DND-41 (cell line): ENCODE results near the gene PLXNA4.

ENCODE experiments used
- ATAC-seq: fragments of 200-7000 bp; cut with Tn5 transposase; 3 replicates; pipeline ENCODE4 v1.9.1; 2021; ENCODE audit warnings: low read depth; ENCODE audit not compliant: insufficient read depth
- DNase-seq: peaks from one replicate; pipeline ENCODE4 v3.0.0-alpha.2; 2020
- H2AFZ ChIP-seq: 2 replicates; pipeline ENCODE4 v1.6.0; 2012; ENCODE audit warnings: low read depth, low read length
- H3K27ac ChIP-seq: 2 replicates; pipeline ENCODE4 v1.5.1; 2012; ENCODE audit warnings: low read length, inconsistent platforms
- H3K27me3 ChIP-seq: fragments of 200-600 bp; sonication (generic); 2 replicates; pipeline ENCODE4 v1.6.0; 2012; ENCODE audit warnings: low read length, mild to moderate bottlenecking, inconsistent platforms; ENCODE audit not compliant: insufficient read depth, poor library complexity
- H3K36me3 ChIP-seq: 2 replicates; pipeline ENCODE4 v1.5.1; 2012; ENCODE audit warnings: low read length, inconsistent platforms; ENCODE audit not compliant: insufficient read depth
- H3K4me1 ChIP-seq: 2 replicates; pipeline ENCODE4 v1.5.1; 2012; ENCODE audit warnings: mild to moderate bottlenecking, low read length; ENCODE audit not compliant: insufficient read depth
- H3K4me2 ChIP-seq: 2 replicates; pipeline ENCODE4 v1.6.0; 2012; ENCODE audit warnings: mild to moderate bottlenecking, moderate library complexity, low read length, inconsistent platforms; ENCODE audit not compliant: insufficient read depth
- H3K4me3 ChIP-seq, 2 experiments: fragments of 200-600 bp in 1 of 2; shearing (Covaris generic) in 1 of 2; 2 replicates each; pipeline ENCODE4 v1.5.1; 2012 to 2016; ENCODE audit warnings: inconsistent platforms in 2 of 2, low read length in 2 of 2, mild to moderate bottlenecking in 2 of 2, low read depth in 1 of 2, moderate library complexity in 1 of 2
- H3K79me2 ChIP-seq: 2 replicates; pipeline ENCODE4 v1.6.0; 2012; ENCODE audit warnings: low read length, inconsistent platforms; ENCODE audit not compliant: insufficient read depth
- H3K9ac ChIP-seq: 2 replicates; pipeline ENCODE4 v1.6.0; 2012; ENCODE audit warnings: low read depth, mild to moderate bottlenecking, inconsistent platforms, low read length, moderate library complexity
- H3K9me3 ChIP-seq: 2 replicates; pipeline ENCODE4 v1.5.1; 2012; ENCODE audit warnings: low read length, moderate library complexity, mild to moderate bottlenecking, inconsistent platforms; ENCODE audit not compliant: insufficient read depth, severe bottlenecking
- H4K20me1 ChIP-seq: 2 replicates; pipeline ENCODE4 v1.6.0; 2012; ENCODE audit warnings: low read length; ENCODE audit not compliant: insufficient read depth
- CTCF ChIP-seq: IDR thresholded peaks from 2 replicates; pipeline ENCODE4 v1.5.1; 2012; ENCODE audit warnings: borderline replicate concordance, low read length, moderate library complexity, mild to moderate bottlenecking; ENCODE audit not compliant: poor library complexity, severe bottlenecking; ENCODE audit errors: extremely low read depth
- EZH2 ChIP-seq: IDR thresholded peaks from 3 replicates; pipeline ENCODE4 v1.6.1; 2012; ENCODE audit warnings: borderline replicate concordance, low read depth, mild to moderate bottlenecking, moderate library complexity, low read length, inconsistent platforms; ENCODE audit not compliant: severe bottlenecking

PLXNA4 gene

GRCh38 chr7:132557489-132558044 is 18.7 kb downstream of the PLXNA4 start:
- peaks cover 19% of the 10 kb centered on the region for H3K27me3 ChIP-seq
- peak overlapping the region; percentile 26; the same call in 1 of the 2 replicates for H3K4me2 ChIP-seq
- no peaks in the 10 kb centered on the region for H3K4me1 ChIP-seq
- H3K9me3 ChIP-seq: no peaks in the 10 kb centered on the region
- no peak for DNase-seq
- 0 out of 3 replicates have a peak, but pooled peaks have one; percentile 7 for ATAC-seq
- no peaks in the 10 kb centered on the region for H3K79me2 ChIP-seq
- no peaks in the 10 kb centered on the region for H4K20me1 ChIP-seq
- TF ChIP-seq CTCF: peak; percentile 24
- no peak for TF ChIP-seq EZH2
- H2AFZ ChIP-seq: no peak overlapping the region
- H3K27ac ChIP-seq: no peak overlapping the region
- H3K9ac ChIP-seq: no peak overlapping the region
- H3K4me3 ChIP-seq: no peak overlapping the region
- no peaks in the 10 kb centered on the region for H3K36me3 ChIP-seq

GRCh38 chr7:132554446-132554845 is 21.8 kb downstream of the PLXNA4 start:
- no peak for DNase-seq
- Histone ChIP-seq H3K4me3 (no peak overlapping the region), H3K27ac (no peak overlapping the region), H3K4me2 (no peak overlapping the region), H3K9me3 (peaks cover 13% of the 10 kb centered on the region), H2AFZ (no peak overlapping the region), H4K20me1 (no peaks in the 10 kb centered on the region), H3K36me3 (no peaks in the 10 kb centered on the region), H3K9ac (no peak overlapping the region), H3K4me1 (no peaks in the 10 kb centered on the region), H3K79me2 (no peaks in the 10 kb centered on the region), H3K27me3 (peaks cover 4% of the 10 kb centered on the region)
- ATAC-seq: no peak
- TF ChIP-seq EZH2 (no peak), CTCF (no peak)

GRCh38 chr7:132553031-132553430 is 23.2 kb downstream of the PLXNA4 start:
- Histone ChIP-seq H3K9me3 (peaks cover 13% of the 10 kb centered on the region), H3K4me2 (no peak overlapping the region)
- no peak for ATAC-seq

More at GRCh38 chr7:132553031-132553430, 23.2 kb downstream of the PLXNA4 start:
- DNase-seq: no peak
- no peaks in the 10 kb centered on the region for H3K27me3 ChIP-seq
- no peaks in the 10 kb centered on the region for H3K4me1 ChIP-seq
- H3K79me2 ChIP-seq: no peaks in the 10 kb centered on the region
- TF ChIP-seq CTCF (no peak), EZH2 (no peak)
- no peaks in the 10 kb centered on the region for H3K36me3 ChIP-seq
- no peak overlapping the region for H2AFZ ChIP-seq
- H3K4me3 ChIP-seq: no peak overlapping the region
- no peak overlapping the region for H3K9ac ChIP-seq
- H4K20me1 ChIP-seq: no peaks in the 10 kb centered on the region
- H3K27ac ChIP-seq: no peak overlapping the region
